Subcutaneous abdominal adipose tissue (tissue), 5 donors: ENCODE measurements around the gene NOTCH2.
"Not testable (repeated sequence)": the region's sequence is repeated elsewhere in the genome, so short reads cannot be mapped to it uniquely, and the experiment has no call there.

Source experiments
- H3K27ac ChIP-seq: one replicate; pipeline ENCODE4 v1.7.0; 2013; ENCODE audit warnings: low read depth, mild to moderate bottlenecking, inconsistent platforms, low read length, moderate library complexity
- H3K27me3 ChIP-seq, 5 donors: one replicate each; pipeline ENCODE4 v1.7.0; 2013; ENCODE audit warnings: low read length in 5 of 5, inconsistent platforms in 1 of 5; ENCODE audit not compliant: control insufficient read depth in 5 of 5, insufficient read depth in 4 of 5
- H3K36me3 ChIP-seq, 5 donors: one replicate each; pipeline ENCODE4 v1.7.0; 2013; ENCODE audit warnings: low read length in 5 of 5; ENCODE audit not compliant: control insufficient read depth in 5 of 5, insufficient read depth in 5 of 5
- H3K4me1 ChIP-seq, 5 donors: one replicate each; pipeline ENCODE4 v1.7.0; 2013; ENCODE audit warnings: low read length in 5 of 5, mild to moderate bottlenecking in 3 of 5, moderate library complexity in 1 of 5; ENCODE audit not compliant: control insufficient read depth in 5 of 5, insufficient read depth in 5 of 5
- H3K4me3 ChIP-seq, 5 donors: one replicate each; pipeline ENCODE4 v1.7.0; 2013; ENCODE audit warnings: low read length in 5 of 5, low read depth in 1 of 5
- H3K9ac ChIP-seq, 5 donors: one replicate each; pipeline ENCODE4 v1.7.0; 2013; ENCODE audit warnings: low read length in 5 of 5, mild to moderate bottlenecking in 4 of 5, moderate library complexity in 3 of 5
- H3K9me3 ChIP-seq, 5 donors: one replicate each; pipeline ENCODE4 v1.7.0; 2013; ENCODE audit warnings: low read length in 5 of 5; ENCODE audit not compliant: control insufficient read depth in 5 of 5
- donor health status: healthy.
- donor health status: healthy.
- donor health status: healthy.
- donor health status: healthy.
- donor health status: healthy.

Gene NOTCH2

DNA sequence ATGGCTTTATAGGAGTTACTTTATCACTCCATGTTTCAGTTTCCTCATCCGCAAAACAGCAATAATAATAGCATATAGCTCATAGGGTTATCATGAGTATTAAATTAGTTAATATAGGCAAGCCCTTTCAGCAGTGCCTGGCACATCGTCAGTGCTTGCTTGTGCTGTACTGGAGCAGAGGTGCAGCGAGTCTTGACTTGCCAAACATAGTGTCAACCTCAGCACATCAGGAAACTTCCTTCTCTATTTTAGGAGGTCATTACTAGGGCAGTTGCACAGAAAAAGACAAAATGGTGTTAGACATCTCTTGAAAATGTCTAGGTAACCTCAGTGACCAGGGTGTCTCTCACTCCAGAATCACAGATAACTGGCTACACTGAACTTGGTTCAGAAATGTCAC, 34.3 kb upstream of the NOTCH2 start:
- H3K4me3 ChIP-seq, H3K4me1 ChIP-seq, H3K36me3 ChIP-seq, H3K9ac ChIP-seq, H3K27me3 ChIP-seq, H3K27ac ChIP-seq, H3K9me3 ChIP-seq: not testable (repeated sequence)

DNA sequence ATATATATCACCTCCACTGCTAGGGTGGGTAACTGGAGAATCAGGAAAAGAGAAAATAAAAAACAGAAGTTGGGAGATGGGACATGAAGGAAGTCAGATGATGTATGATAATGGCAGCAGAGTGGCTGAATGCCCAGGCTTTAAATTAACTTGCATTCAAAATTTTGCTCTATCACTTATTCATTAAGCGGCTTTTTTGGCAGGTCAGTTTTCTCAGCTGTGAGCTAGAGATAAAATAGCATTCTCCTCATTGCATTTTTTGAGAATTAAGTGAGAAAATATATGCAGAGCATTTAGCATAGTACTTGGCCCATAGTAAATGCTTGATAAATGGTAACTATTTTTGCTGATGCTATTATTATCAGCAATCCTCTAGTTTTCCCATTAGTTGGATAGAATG, 32.1 kb upstream of the NOTCH2 start:
- not testable (repeated sequence) for H3K9me3 ChIP-seq, H3K27me3 ChIP-seq, H3K27ac ChIP-seq, H3K4me1 ChIP-seq, H3K9ac ChIP-seq, H3K36me3 ChIP-seq, H3K4me3 ChIP-seq

DNA sequence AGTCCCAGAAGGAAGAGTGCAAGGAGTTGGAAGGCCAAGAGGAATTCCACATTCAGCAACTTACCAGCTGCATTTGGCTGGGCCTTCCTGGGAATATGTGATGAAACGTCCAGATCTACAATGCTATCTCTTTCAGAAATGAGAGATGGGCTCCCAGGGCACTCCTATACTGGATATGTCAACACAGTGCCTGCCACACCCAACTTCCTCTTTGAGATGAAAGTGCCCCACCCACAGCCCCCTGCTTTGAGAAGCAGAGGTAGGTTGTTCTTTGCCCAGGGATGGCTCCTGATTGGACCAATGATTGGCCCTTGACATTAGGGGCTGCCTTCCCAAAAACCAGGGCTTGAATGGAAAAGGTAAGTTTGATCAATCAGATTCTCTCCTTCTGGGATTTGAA, 31.1 kb upstream of the NOTCH2 start:
- not testable (repeated sequence) for H3K9ac ChIP-seq, H3K27me3 ChIP-seq, H3K4me1 ChIP-seq, H3K36me3 ChIP-seq, H3K4me3 ChIP-seq, H3K9me3 ChIP-seq, H3K27ac ChIP-seq

- H3K27ac ChIP-seq, H3K9me3 ChIP-seq, H3K9ac ChIP-seq, H3K27me3 ChIP-seq, H3K4me1 ChIP-seq, H3K4me3 ChIP-seq, H3K36me3 ChIP-seq: not testable (repeated sequence)
Observed at GRCh38 chr1:120098986-120099759, 29.7 kb upstream of the NOTCH2 start.

- H3K4me1 ChIP-seq, H3K4me3 ChIP-seq, H3K9me3 ChIP-seq, H3K9ac ChIP-seq, H3K36me3 ChIP-seq, H3K27ac ChIP-seq, H3K27me3 ChIP-seq: not testable (repeated sequence)
Observed at GRCh38 chr1:120096981-120097545, 27.6 kb upstream of the NOTCH2 start.

GRCh38 chr1:120093548-120094181, 24.2 kb upstream of the NOTCH2 start:
- H3K9ac ChIP-seq, H3K36me3 ChIP-seq, H3K4me1 ChIP-seq, H3K27ac ChIP-seq, H3K9me3 ChIP-seq, H3K4me3 ChIP-seq, H3K27me3 ChIP-seq: not testable (repeated sequence)

- H3K4me3 ChIP-seq, H3K27ac ChIP-seq, H3K9me3 ChIP-seq, H3K9ac ChIP-seq, H3K4me1 ChIP-seq, H3K27me3 ChIP-seq, H3K36me3 ChIP-seq: not testable (repeated sequence)
Observed at GRCh38 chr1:120092232-120093218, 23.1 kb upstream of the NOTCH2 start.

- not testable (repeated sequence) for H3K36me3 ChIP-seq
Observed at GRCh38 chr1:120090830-120091229, 21.4 kb upstream of the NOTCH2 start.

GRCh38 chr1:120087959-120088358, 18.5 kb upstream of the NOTCH2 start:
- not testable (repeated sequence) for H3K9me3 ChIP-seq, H3K4me3 ChIP-seq, H3K27ac ChIP-seq

More at GRCh38 chr1:120090830-120091229, 21.4 kb upstream of the NOTCH2 start:
- not testable (repeated sequence) for H3K4me3 ChIP-seq, H3K27me3 ChIP-seq, H3K9me3 ChIP-seq, H3K9ac ChIP-seq, H3K4me1 ChIP-seq, H3K27ac ChIP-seq

GRCh38 chr1:120069920-120070214, 405 bp upstream of the NOTCH2 start:
- not testable (repeated sequence) for H3K9me3 ChIP-seq, H3K4me1 ChIP-seq, H3K4me3 ChIP-seq, H3K27me3 ChIP-seq, H3K36me3 ChIP-seq, H3K27ac ChIP-seq, H3K9ac ChIP-seq

More at GRCh38 chr1:120087959-120088358, 18.5 kb upstream of the NOTCH2 start:
- not testable (repeated sequence) for H3K4me1 ChIP-seq, H3K27me3 ChIP-seq, H3K9ac ChIP-seq, H3K36me3 ChIP-seq
